ENCODE results near the gene FRMPD4.

- TF ChIP-seq CTCF (conservative IDR thresholded peaks at IDR 0.05; ENCODE audit: low read depth in 2 of 2) = peak; percentile 56 to 64
- no peak for TF ChIP-seq EZH2 (IDR thresholded peaks at IDR 0.05; ENCODE audit: low read depth, unreplicated experiment)
- no peak for TF ChIP-seq REST (IDR thresholded peaks at IDR 0.05; ENCODE audit: unreplicated experiment)
- no peak for TF ChIP-seq POLR2AphosphoS5 (IDR thresholded peaks at IDR 0.05; ENCODE audit: low read depth)
- TF ChIP-seq ETS1 (IDR thresholded peaks at IDR 0.05) = no peak
- TF ChIP-seq EZH2phosphoT487 (IDR thresholded peaks at IDR 0.05; ENCODE audit: unreplicated experiment) = no peak
- TF ChIP-seq NANOG (IDR thresholded peaks at IDR 0.05; ENCODE audit: borderline replicate concordance) = no peak
- no peak for TF ChIP-seq CREB1 (CRISPR knock-in tag; IDR thresholded peaks at IDR 0.05; ENCODE audit: low read depth)
- TF ChIP-seq STAT1 (IDR thresholded peaks at IDR 0.05; ENCODE audit: unreplicated experiment) = no peak
- no peak for TF ChIP-seq ZNF114 (CRISPR knock-in tag; IDR thresholded peaks at IDR 0.05)
- TF ChIP-seq JUNB (IDR thresholded peaks at IDR 0.05; ENCODE audit: unreplicated experiment) = no peak
- TF ChIP-seq ZNF331 (CRISPR knock-in tag; IDR thresholded peaks at IDR 0.05; ENCODE audit: low read depth) = no peak
Observed at GRCh38 chrX:12383196-12383595, 244.9 kb downstream of the FRMPD4 start.

All from GM23338 (cell line).